ENCODE measurements around the gene ANKRD34A. TPM values are rescaled to one million over a fixed set of nuclear protein-coding genes. Genes with fewer than 3 reads are reported as not detected.

Gene ANKRD34A
- total and polyA plus RNA-seq, 2 of the 8 experiments (the other 6 are each of a cell fraction or from before 2014, with no cell fraction given): 0.15 to 0.20 TPM

- TF ChIP-seq BACH1 (IDR thresholded peaks at IDR 0.05; ENCODE audit: low read length): peak; percentile 39; the same call in 1 of the 2 replicates
- TF ChIP-seq FOSL1 (IDR thresholded peaks at IDR 0.05; ENCODE audit: insufficient read depth, low read depth, low read length): no peak
- peak; percentile 84 for TF ChIP-seq TBP (IDR thresholded peaks at IDR 0.05; ENCODE audit: low read depth, low read length)
- TF ChIP-seq SIN3A (conservative IDR thresholded peaks at IDR 0.05 in 1 of 2, IDR thresholded peaks at IDR 0.05 in 1 of 2; ENCODE audit: low read depth in 1 of 2, low read length in 2 of 2): no peak; a peak in 1 of 4 replicates
- peak; percentile 74 for TF ChIP-seq CHD2 (IDR thresholded peaks at IDR 0.05; ENCODE audit: low read length)
- no peak for TF ChIP-seq POU5F1 (IDR thresholded peaks at IDR 0.05; ENCODE audit: low read depth, low read length)
- peak; percentile 68; the same call in 1 of the 2 replicates for TF ChIP-seq SP1 (IDR thresholded peaks at IDR 0.05; ENCODE audit: low read depth, low read length)
- TF ChIP-seq NRF1 (IDR thresholded peaks at IDR 0.05; ENCODE audit: low read depth, low read length): no peak
- no peak for TF ChIP-seq CEBPB (IDR thresholded peaks at IDR 0.05; ENCODE audit: low read depth, low read length)
- no peak for TF ChIP-seq TCF12 (IDR thresholded peaks at IDR 0.05; ENCODE audit: low read depth, low read length)
Measured at GRCh38 chr1:145927063-145927886, 37.1 kb downstream of the ANKRD34A start, which contains the start of gene RBM8A (continued).

Data from H1 (cell line).